Adipocyte (in vitro differentiated cells): ENCODE results near the gene CA6.

Source experiments
- DNase-seq: peaks from one replicate; pipeline ENCODE4 v3.0.0-alpha.2; 2015; ENCODE audit warnings: low read depth
- H3K27me3 ChIP-seq: replicated peaks from 2 replicates; pipeline ENCODE4 v1.7.0; 2013; ENCODE audit warnings: mild to moderate bottlenecking, low read length, moderate library complexity; ENCODE audit not compliant: control insufficient read depth, insufficient read depth
- H3K36me3 ChIP-seq: 2 replicates; pipeline ENCODE4 v1.7.0; 2013; ENCODE audit warnings: low read length, mild to moderate bottlenecking, moderate library complexity; ENCODE audit not compliant: control insufficient read depth, insufficient read depth, severe bottlenecking
- H3K4me1 ChIP-seq: 2 replicates; pipeline ENCODE4 v1.7.0; 2013; ENCODE audit warnings: mild to moderate bottlenecking, low read length, moderate library complexity; ENCODE audit not compliant: control insufficient read depth, insufficient read depth
- H3K4me3 ChIP-seq: 2 replicates; pipeline ENCODE4 v1.7.0; 2013; ENCODE audit warnings: mild to moderate bottlenecking, low read length, moderate library complexity
- H3K9ac ChIP-seq: 2 replicates; pipeline ENCODE4 v1.7.0; 2013; ENCODE audit warnings: mild to moderate bottlenecking, low read length, moderate library complexity
- H3K9me3 ChIP-seq: 2 replicates; pipeline ENCODE4 v1.7.0; 2013; ENCODE audit warnings: mild to moderate bottlenecking, low read length, moderate library complexity; ENCODE audit not compliant: control insufficient read depth

CA6 gene

DNA sequence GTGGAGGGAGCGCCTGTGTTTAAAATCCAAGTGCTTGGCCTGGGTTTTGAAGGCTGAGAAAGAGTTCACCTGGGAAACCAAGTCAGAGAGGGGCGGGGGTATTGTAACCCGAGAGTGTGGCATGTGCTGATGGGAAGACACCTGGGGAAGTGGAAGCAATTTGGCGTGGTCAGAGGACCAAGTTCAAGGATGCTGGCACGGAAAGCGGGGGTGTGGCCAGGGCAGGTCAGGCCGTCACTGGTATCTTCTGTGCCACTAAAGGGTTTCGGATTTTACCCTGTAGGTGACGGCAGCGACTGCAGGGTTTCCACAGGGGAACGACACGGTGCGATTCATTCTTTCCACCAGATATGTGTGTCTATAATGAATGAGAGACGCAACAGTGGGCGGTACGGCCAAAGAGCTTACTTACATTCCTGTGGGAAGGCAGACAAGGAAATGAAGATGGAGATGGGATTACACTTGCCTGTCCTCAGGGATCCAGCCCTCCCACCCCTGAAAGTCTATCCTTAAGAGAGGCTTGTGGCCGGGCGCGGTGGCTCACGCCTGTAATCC is 31.3 kb downstream of the CA6 start:
- H3K9me3 ChIP-seq: peaks cover 4% of the 10 kb centered on the region
- H3K4me1 ChIP-seq: no peaks in the 10 kb centered on the region
- H3K27me3 ChIP-seq: peaks cover 3% of the 10 kb centered on the region
- no peaks in the 10 kb centered on the region for H3K36me3 ChIP-seq
- no peak for DNase-seq
- H3K4me3 ChIP-seq: no peak overlapping the region
- no peak overlapping the region for H3K9ac ChIP-seq

GRCh38 chr1:8980656-8981055 is 35.0 kb downstream of the CA6 start:
- DNase-seq: no peak
- Histone ChIP-seq H3K4me3 (no peak overlapping the region), H3K27me3 (peaks cover 3% of the 10 kb centered on the region), H3K4me1 (peaks cover 1% of the 10 kb centered on the region), H3K9me3 (peaks cover 4% of the 10 kb centered on the region), H3K9ac (no peak overlapping the region), H3K36me3 (no peaks in the 10 kb centered on the region)

GRCh38 chr1:8981169-8981568 is 35.5 kb downstream of the CA6 start:
- Histone ChIP-seq H3K9ac (no peak overlapping the region), H3K9me3 (peaks cover 4% of the 10 kb centered on the region), H3K4me3 (no peak overlapping the region), H3K27me3 (peaks cover 3% of the 10 kb centered on the region), H3K4me1 (peaks cover 6% of the 10 kb centered on the region), H3K36me3 (no peaks in the 10 kb centered on the region)
- DNase-seq: no peak

- Histone ChIP-seq H3K27me3 (peaks cover 3% of the 10 kb centered on the region), H3K4me1 (peaks cover 17% of the 10 kb centered on the region), H3K36me3 (no peaks in the 10 kb centered on the region), H3K4me3 (no peak overlapping the region), H3K9ac (no peak overlapping the region), H3K9me3 (peaks cover 4% of the 10 kb centered on the region)
- DNase-seq: no peak
These were observed 38.5 kb downstream of the CA6 start for GRCh38 chr1:8984203-8984602.

- H3K36me3 ChIP-seq: no peaks in the 10 kb centered on the region
- peaks cover 3% of the 10 kb centered on the region for H3K27me3 ChIP-seq
- H3K4me1 ChIP-seq: peaks cover 17% of the 10 kb centered on the region
- no peak overlapping the region for H3K9ac ChIP-seq
- H3K4me3 ChIP-seq: no peak overlapping the region
- peaks cover 4% of the 10 kb centered on the region for H3K9me3 ChIP-seq
- no peak for DNase-seq
These were observed 39.3 kb downstream of the CA6 start for GRCh38 chr1:8984990-8985389.

DNA sequence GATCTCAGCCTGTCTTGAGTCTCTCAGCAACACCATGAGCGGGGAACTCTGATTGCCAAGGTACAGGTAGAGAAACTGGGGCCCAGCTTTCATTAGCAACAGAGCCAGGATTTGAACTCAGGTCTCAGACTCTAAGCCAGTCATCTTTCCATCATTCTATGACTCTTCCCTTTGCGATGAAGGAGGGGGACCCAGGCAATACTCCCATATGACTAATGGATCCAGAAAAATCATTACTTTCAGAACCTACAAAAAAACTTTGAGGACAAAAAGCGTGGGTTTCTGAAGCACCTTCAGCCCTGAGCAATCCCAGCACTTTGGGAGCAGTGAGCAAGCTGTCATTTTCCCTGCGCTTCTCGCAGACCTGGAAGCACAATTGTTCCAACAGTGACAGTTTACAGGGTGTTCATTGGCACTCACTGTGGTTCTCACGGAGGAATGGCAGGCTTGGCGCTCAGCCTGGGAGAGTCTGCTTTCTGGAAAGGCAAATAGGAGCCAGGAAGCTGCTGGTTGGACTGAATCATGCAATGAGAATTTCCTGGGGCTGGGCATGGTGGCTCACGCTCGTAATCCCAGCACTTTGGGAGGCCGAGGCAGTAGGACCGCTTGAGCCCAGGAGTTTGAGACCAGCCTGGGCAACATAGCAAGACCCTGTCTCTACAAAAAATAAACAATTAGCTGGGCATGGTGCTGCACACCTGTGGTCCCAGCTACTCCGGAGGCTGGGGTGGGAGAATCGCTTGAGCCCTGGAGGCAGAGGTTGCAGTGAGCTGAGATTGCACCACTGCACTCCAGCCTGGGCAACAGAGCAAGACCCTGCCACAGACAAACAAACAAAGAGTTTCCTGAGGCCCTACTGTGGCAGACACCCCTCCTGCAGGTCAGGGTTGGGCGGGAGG is 40.5 kb downstream of the CA6 start:
- Histone ChIP-seq H3K4me1 (peaks cover 17% of the 10 kb centered on the region), H3K27me3 (no peaks in the 10 kb centered on the region), H3K9me3 (no peaks in the 10 kb centered on the region), H3K4me3 (no peak overlapping the region), H3K9ac (no peak overlapping the region), H3K36me3 (no peaks in the 10 kb centered on the region)
- DNase-seq: peak; percentile 91

DNA sequence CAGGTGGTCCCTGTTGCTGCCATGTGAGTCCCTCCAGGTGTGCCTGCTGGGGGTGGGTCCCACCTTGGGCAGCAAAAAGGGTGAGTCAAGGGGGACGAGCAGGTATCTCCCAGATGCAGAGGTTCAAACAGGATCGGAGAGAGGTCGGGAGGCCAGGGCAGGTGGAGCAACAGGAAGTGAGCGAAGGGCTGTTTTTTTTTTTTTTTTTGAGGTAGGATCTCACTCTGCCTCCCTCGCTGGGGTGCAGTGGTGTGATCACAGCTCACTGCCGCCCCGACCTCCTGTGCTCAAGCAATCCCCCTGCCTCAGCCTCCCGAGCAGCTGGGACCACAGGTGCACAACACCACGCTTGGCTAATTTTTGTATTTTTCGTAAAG is 41.1 kb downstream of the CA6 start:
- Histone ChIP-seq H3K9ac (no peak overlapping the region), H3K9me3 (no peaks in the 10 kb centered on the region), H3K4me1 (peaks cover 17% of the 10 kb centered on the region), H3K36me3 (no peaks in the 10 kb centered on the region), H3K4me3 (no peak overlapping the region), H3K27me3 (no peaks in the 10 kb centered on the region)
- DNase-seq: no peak

DNA sequence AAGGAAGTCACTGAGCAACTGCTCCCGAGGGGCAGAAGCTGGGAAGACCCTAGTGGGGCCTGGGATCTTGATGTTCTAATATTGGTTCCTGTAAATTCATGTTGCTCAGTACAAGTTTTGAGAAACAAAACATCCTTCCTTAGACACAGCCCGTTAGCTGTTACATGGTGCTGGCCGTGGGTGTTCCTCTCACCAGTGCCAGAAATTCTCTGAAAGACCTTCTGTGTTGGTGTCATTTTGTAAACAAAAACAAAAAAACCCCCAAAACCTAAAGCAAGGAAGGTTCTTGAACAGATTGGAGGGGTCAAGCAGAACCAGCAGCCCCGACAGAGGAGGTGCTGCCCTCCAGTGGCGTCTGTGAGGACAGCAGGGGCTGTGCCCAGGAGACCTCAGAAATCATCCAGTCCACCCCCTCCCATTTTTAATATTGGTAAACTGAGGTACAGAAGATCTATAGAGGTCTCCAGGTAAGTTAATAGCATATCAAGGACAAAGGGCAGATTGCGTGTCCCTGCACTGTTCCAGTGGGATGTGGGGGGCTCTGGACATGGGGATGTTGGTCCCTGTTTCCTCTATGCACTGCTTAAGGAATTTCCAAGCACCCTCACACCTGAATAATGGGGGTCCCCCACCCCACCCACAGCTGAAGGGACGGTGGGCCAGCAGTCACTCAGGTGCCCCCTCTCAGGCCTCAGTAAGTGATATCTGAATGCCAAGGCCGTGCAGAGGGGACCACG is 42.4 kb downstream of the CA6 start:
- no peaks in the 10 kb centered on the region for H3K9me3 ChIP-seq
- DNase-seq: peak; percentile 74
- H3K9ac ChIP-seq: peak overlapping the region; percentile 20
- no peaks in the 10 kb centered on the region for H3K36me3 ChIP-seq
- no peaks in the 10 kb centered on the region for H3K27me3 ChIP-seq
- no peak overlapping the region for H3K4me3 ChIP-seq
- peaks cover 17% of the 10 kb centered on the region for H3K4me1 ChIP-seq

GRCh38 chr1:8988618-8988967 is 42.9 kb downstream of the CA6 start:
- Histone ChIP-seq H3K27me3 (no peaks in the 10 kb centered on the region), H3K4me1 (peaks cover 17% of the 10 kb centered on the region), H3K36me3 (no peaks in the 10 kb centered on the region), H3K4me3 (no peak overlapping the region), H3K9ac (no peak overlapping the region), H3K9me3 (no peaks in the 10 kb centered on the region)
- no peak for DNase-seq

GRCh38 chr1:8989061-8989460 is 43.4 kb downstream of the CA6 start:
- DNase-seq: no peak
- peaks cover 17% of the 10 kb centered on the region for H3K4me1 ChIP-seq
- no peak overlapping the region for H3K4me3 ChIP-seq
- H3K9ac ChIP-seq: no peak overlapping the region
- no peaks in the 10 kb centered on the region for H3K36me3 ChIP-seq
- no peaks in the 10 kb centered on the region for H3K9me3 ChIP-seq
- H3K27me3 ChIP-seq: no peaks in the 10 kb centered on the region

- H3K9ac ChIP-seq: no peak overlapping the region
- DNase-seq: no peak
- peaks cover 17% of the 10 kb centered on the region for H3K4me1 ChIP-seq
- H3K27me3 ChIP-seq: no peaks in the 10 kb centered on the region
- H3K36me3 ChIP-seq: no peaks in the 10 kb centered on the region
- no peaks in the 10 kb centered on the region for H3K9me3 ChIP-seq
- no peak overlapping the region for H3K4me3 ChIP-seq
These were observed 44.2 kb downstream of the CA6 start for GRCh38 chr1:8989821-8990220.
